Right atrium auricular region (tissue), 2 donors: ENCODE data around the gene CRLF1. TPM values are rescaled to one million over a fixed set of nuclear protein-coding genes. Genes with fewer than 3 reads are reported as not detected.

Experiments
- DNase-seq: peaks from one replicate; pipeline ENCODE4 v3.0.0-alpha.2; 2019; ENCODE audit warnings: low spot score
- H3K27ac ChIP-seq, 2 donors: fragments of 200-600 bp; sonication (generic); 1 replicate in 1 of 2; 2 replicates in 1 of 2; pipeline ENCODE4 v1.5.1; 2016 to 2019
- H3K27me3 ChIP-seq, 2 donors: fragments of 200-600 bp; sonication (generic); one replicate each; pipeline versions ENCODE4 v1.5.1 to v1.6.0; 2017 to 2019
- H3K36me3 ChIP-seq: fragments of 200-600 bp; sonication (generic); one replicate; pipeline ENCODE4 v1.5.1; 2016
- H3K4me1 ChIP-seq, 2 donors: fragments of 200-600 bp; sonication (generic); one replicate each; pipeline versions ENCODE4 v1.5.1 to v1.6.0; 2017 to 2019
- H3K4me3 ChIP-seq, 2 donors: fragments of 200-600 bp; sonication (generic); 1 replicate in 1 of 2; 2 replicates in 1 of 2; pipeline ENCODE4 v1.5.1; 2017 to 2019; ENCODE audit warnings: mild to moderate bottlenecking in 1 of 2, moderate library complexity in 1 of 2
- H3K9me3 ChIP-seq, 2 donors: fragments of 200-600 bp; sonication (generic); one replicate each; pipeline ENCODE4 v1.5.1; 2019
- total RNA-seq, 2 donors: library from RNA; depleted of rRNA; stranded (reverse); fragments of >200 nt; gene quantifications; one replicate each; pipeline ENCODE4 v1.1.0, GENCODE V29; 2016
- TF ChIP-seq, protein P1 (sequence below), 2 donors: fragments of 200-600 bp; sonication (generic); IDR thresholded peaks; one replicate each; pipeline ENCODE4 v1.5.1; 2019; ENCODE audit warnings: antibody characterized with exemption in 2 of 2

CRLF1 gene, protein sequence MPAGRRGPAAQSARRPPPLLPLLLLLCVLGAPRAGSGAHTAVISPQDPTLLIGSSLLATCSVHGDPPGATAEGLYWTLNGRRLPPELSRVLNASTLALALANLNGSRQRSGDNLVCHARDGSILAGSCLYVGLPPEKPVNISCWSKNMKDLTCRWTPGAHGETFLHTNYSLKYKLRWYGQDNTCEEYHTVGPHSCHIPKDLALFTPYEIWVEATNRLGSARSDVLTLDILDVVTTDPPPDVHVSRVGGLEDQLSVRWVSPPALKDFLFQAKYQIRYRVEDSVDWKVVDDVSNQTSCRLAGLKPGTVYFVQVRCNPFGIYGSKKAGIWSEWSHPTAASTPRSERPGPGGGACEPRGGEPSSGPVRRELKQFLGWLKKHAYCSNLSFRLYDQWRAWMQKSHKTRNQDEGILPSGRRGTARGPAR
- total RNA-seq, result 10 to 100 TPM; 71.8 to 73.9 TPM

DNA sequence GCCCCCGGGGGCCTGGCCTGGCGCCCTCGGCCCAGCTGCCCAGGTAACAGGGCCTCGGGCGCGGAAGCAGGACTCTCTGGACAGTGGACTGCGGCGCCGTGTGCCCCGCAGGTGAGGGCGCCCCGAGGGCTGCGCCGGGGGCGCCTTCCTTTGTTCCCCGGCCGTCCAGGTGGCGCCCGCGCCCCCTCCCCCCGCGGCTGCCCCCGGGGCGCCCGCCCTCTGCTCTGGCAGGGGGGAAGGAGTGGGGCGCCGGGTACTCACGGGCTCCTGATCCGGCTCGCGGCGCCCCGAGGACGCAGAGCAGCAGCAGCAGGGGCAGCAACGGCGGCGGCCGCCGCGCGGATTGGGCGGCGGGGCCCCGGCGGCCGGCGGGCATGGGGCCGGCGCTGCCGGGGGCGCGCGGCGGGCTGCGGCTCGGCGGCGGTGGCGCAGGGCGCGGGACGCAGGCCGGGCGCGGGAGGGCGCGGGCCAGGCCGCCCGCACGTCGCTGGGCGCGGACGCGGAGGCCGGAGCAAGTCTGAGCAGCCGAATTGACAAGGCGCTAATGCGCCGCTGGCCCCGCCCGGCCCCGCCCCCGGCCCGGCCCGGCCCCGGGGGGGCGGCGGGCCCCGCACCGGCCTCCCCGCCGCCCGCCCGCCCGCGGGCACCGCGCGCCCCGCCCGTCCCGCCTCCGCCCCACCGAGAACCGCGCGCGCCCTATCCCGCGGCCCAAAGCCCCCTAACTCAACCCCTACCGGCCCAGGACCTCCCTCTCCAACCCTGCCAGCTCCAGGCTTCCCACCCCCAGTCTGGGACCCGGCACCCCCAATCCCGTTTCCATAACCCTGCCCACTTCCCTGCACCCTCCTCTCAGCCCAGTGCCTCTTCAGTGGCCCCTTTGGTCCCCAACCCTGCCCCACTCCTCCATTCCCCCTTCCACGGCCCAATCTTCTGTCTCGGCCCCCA lies at the start of gene CRLF1:
Gene CRLF1, minus strand, starts transcription at position 519 of the 945 bp plus-strand sequence. Its CDS starts 143 bp downstream, at position 376.
- Histone ChIP-seq H3K36me3 (no peaks in the 10 kb centered on the region), H3K4me1 (peaks cover 0 to 47% of the 10 kb centered on the region in 2 donors), H3K27ac (peak within 1 kb of the TSS; percentile 16 to 53), H3K27me3 (peaks cover 45 to 55% of the 10 kb centered on the region in 2 donors), H3K4me3 (peak within 1 kb of the TSS; percentile 32 to 53), H3K9me3 (no peaks in the 10 kb centered on the region)
- no peak for DNase-seq
- TF ChIP-seq, protein P1, sequence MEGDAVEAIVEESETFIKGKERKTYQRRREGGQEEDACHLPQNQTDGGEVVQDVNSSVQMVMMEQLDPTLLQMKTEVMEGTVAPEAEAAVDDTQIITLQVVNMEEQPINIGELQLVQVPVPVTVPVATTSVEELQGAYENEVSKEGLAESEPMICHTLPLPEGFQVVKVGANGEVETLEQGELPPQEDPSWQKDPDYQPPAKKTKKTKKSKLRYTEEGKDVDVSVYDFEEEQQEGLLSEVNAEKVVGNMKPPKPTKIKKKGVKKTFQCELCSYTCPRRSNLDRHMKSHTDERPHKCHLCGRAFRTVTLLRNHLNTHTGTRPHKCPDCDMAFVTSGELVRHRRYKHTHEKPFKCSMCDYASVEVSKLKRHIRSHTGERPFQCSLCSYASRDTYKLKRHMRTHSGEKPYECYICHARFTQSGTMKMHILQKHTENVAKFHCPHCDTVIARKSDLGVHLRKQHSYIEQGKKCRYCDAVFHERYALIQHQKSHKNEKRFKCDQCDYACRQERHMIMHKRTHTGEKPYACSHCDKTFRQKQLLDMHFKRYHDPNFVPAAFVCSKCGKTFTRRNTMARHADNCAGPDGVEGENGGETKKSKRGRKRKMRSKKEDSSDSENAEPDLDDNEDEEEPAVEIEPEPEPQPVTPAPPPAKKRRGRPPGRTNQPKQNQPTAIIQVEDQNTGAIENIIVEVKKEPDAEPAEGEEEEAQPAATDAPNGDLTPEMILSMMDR (IDR thresholded peaks at IDR 0.05), result no peak

DNA sequence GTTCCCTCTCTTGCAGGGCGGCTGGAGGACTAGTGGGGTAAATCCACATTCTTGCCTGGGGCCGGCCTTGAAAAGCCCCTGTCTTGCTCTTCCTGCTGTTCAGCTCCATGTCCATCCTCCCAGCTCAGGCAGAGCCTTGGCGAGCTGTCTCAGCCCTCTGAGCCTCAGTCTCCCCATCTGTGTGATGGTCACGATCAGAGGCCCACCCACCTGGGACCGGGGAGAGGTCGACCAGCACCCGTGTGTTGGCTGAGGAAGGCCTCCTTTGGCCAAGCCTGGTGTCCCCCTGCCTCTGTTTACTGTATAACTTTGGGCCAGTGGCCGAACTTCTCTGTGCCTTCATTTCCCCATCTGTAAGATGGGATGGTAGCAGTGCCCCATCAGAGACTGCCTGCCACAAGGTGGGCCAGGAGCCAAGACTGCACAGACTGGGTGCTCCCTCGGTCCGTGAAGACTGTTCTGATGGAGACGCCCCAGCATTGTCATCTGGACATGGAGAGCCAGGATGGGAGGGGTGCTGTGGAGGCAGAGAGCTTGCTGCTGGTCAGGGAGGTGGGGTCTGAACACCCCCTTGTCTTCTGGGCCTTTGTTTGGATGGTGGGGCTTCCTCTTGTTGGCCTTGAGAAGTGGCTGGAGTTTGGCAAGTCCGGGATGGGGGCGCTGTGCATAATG lies 48.7 kb upstream of the CRLF1 start:
- TF ChIP-seq, protein P1 (IDR thresholded peaks at IDR 0.05), result no peak
- Histone ChIP-seq H3K27ac (peak overlapping the region in 1 of 2 donors; percentile 94), H3K9me3 (no peaks in the 10 kb centered on the region), H3K4me3 (no peak overlapping the region), H3K36me3 (no peaks in the 10 kb centered on the region), H3K4me1 (peaks cover 0 to 64% of the 10 kb centered on the region in 2 donors), H3K27me3 (no peaks in the 10 kb centered on the region)
- DNase-seq, result no peak

DNA sequence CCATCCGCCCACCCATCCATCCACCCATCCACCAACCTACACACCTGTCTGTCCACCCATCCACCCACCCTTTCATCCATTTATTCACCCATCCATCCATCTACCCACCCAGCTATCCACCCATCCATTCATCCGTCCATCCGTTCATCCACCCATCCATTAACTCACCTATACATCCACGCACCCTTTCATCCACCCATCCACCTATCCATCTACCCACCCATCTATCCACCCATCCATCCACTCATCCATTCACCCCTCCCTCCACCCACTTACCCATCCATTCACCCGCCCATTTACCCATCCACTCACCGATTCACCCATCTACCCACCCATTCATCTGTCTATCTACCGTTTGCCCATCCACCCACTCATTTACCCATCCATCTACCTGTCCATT lies 47.9 kb upstream of the CRLF1 start:
- H3K4me3 ChIP-seq, result no peak overlapping the region
- no peaks in the 10 kb centered on the region for H3K36me3 ChIP-seq
- H3K9me3 ChIP-seq, result no peaks in the 10 kb centered on the region
- TF ChIP-seq, protein P1 (IDR thresholded peaks at IDR 0.05), result no peak
- no peak for DNase-seq
- no peak overlapping the region for H3K27ac ChIP-seq
- H3K27me3 ChIP-seq, result no peaks in the 10 kb centered on the region
- H3K4me1 ChIP-seq, result peaks cover 0 to 64% of the 10 kb centered on the region in 2 donors

DNA sequence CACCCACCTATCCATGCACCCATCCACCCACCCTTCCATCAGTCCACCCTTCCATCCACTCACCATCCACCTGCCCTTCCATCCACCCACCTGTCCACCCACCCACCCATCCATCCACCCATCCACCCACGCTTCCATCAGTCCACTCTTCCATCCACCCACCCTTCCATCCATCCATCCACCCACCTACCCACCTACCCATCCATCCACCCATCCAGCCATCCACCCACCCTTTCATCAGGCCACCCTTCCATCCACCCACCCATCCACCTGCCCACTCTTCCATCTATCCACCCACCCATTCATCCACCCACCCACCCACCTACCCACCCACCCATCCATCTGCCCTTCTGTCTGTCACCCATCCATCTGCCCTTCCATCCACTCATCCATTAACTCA lies 47.3 kb upstream of the CRLF1 start:
- Histone ChIP-seq H3K4me1 (peaks cover 0 to 65% of the 10 kb centered on the region in 2 donors), H3K4me3 (no peak overlapping the region)
- TF ChIP-seq, protein P1 (IDR thresholded peaks at IDR 0.05), result no peak

DNA sequence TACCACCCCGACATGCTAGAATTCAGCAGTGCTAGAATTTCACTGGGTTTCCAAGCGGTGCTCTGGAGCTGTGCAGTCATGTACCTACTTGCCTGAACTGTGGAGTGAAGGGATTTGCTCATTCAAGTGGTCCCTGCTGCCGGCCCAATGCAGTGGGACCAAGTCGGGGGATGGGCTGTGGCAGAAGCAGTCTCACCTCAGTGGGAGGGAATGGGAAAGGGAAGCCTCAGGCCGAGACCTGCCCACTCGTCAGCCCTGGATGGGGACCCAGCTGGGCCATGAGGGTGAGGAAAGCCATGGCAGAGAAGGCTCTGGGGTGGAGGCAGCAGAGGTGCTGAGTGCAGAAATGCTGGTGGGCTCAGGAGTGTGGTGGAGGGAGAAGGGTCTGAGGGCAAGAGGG lies 45.1 kb upstream of the CRLF1 start:
- DNase-seq, result no peak
- H3K27me3 ChIP-seq, result no peaks in the 10 kb centered on the region
- H3K27ac ChIP-seq, result peak overlapping the region; percentile 76 to 87
- TF ChIP-seq, protein P1 (IDR thresholded peaks at IDR 0.05), result no peak
- H3K4me1 ChIP-seq, result peaks cover 0 to 58% of the 10 kb centered on the region in 2 donors
- H3K36me3 ChIP-seq, result no peaks in the 10 kb centered on the region
- H3K4me3 ChIP-seq, result no peak overlapping the region
- no peaks in the 10 kb centered on the region for H3K9me3 ChIP-seq

More for the DNA sequence above, 47.3 kb upstream of the CRLF1 start:
- no peaks in the 10 kb centered on the region for H3K27me3 ChIP-seq
- H3K27ac ChIP-seq, result no peak overlapping the region
- no peaks in the 10 kb centered on the region for H3K9me3 ChIP-seq
- DNase-seq, result no peak
- no peaks in the 10 kb centered on the region for H3K36me3 ChIP-seq
